Astrocyte (in vitro differentiated cells and primary cell): ENCODE measurements around the gene MREG. TPM values are rescaled to one million over a fixed set of nuclear protein-coding genes. Genes with fewer than 3 reads are reported as not detected.
"Not testable (repeated sequence)": the region's sequence is repeated elsewhere in the genome, so short reads cannot be mapped to it uniquely, and the experiment has no call there.

Experiments used
- DNase-seq: peaks from one replicate; pipeline ENCODE4 v3.0.0-alpha.2; 2010; ENCODE audit warnings: low read depth
- FAIRE-seq: peaks from 2 replicates; lab custom pipeline; 2011; peaks lifted over from hg19 to GRCh38; lab: Jason Lieb, UNC
- H2AFZ ChIP-seq: 2 replicates; pipeline ENCODE4 v1.6.0; 2012; ENCODE audit warnings: low read depth, low read length, inconsistent platforms
- H3K27ac ChIP-seq: 2 replicates; pipeline ENCODE4 v1.5.1; 2011; ENCODE audit warnings: low read depth, low read length, inconsistent platforms
- H3K27me3 ChIP-seq: 2 replicates; pipeline ENCODE4 v1.6.0; 2011; ENCODE audit warnings: low read length, inconsistent platforms; ENCODE audit not compliant: insufficient read depth
- H3K36me3 ChIP-seq: 2 replicates; pipeline ENCODE4 v1.5.1; 2011; ENCODE audit warnings: low read length, inconsistent platforms; ENCODE audit not compliant: insufficient read depth
- H3K4me1 ChIP-seq: 2 replicates; pipeline ENCODE4 v1.5.1; 2011; ENCODE audit warnings: low read length, inconsistent platforms; ENCODE audit not compliant: insufficient read depth
- H3K4me2 ChIP-seq: 2 replicates; pipeline ENCODE4 v1.6.0; 2012; ENCODE audit warnings: low read length, inconsistent platforms
- H3K4me3 ChIP-seq: 2 replicates; pipeline ENCODE4 v1.5.1; 2011; ENCODE audit warnings: low read depth, mild to moderate bottlenecking, low read length, inconsistent platforms; ENCODE audit not compliant: insufficient read depth
- H3K79me2 ChIP-seq: 2 replicates; pipeline ENCODE4 v1.6.0; 2012; ENCODE audit warnings: mild to moderate bottlenecking, low read length, inconsistent platforms; ENCODE audit not compliant: insufficient read depth
- H3K9ac ChIP-seq: 2 replicates; pipeline ENCODE4 v1.6.0; 2012; ENCODE audit warnings: mild to moderate bottlenecking, low read length, inconsistent platforms
- H3K9me3 ChIP-seq: 2 replicates; pipeline ENCODE4 v1.5.1; 2012; ENCODE audit warnings: low read depth, mild to moderate bottlenecking, low read length, inconsistent platforms; ENCODE audit not compliant: insufficient read depth
- H4K20me1 ChIP-seq: 2 replicates; pipeline ENCODE4 v1.6.0; 2012; ENCODE audit warnings: low read length, inconsistent platforms; ENCODE audit not compliant: insufficient read depth
- H3K27ac Mint-ChIP-seq: one replicate; pipeline ENCODE4 v1.8.0; 2021; ENCODE audit warnings: mild to moderate bottlenecking, mixed read lengths; ENCODE audit not compliant: unreplicated experiment
- H3K27me3 Mint-ChIP-seq: one replicate; pipeline ENCODE4 v1.8.0; 2021; ENCODE audit warnings: low read depth, mixed read lengths; ENCODE audit not compliant: unreplicated experiment
- H3K36me3 Mint-ChIP-seq: one replicate; pipeline ENCODE4 v1.8.0; 2021; ENCODE audit warnings: low read depth, mixed read lengths; ENCODE audit not compliant: unreplicated experiment
- H3K4me1 Mint-ChIP-seq: one replicate; pipeline ENCODE4 v1.8.0; 2021; ENCODE audit warnings: low read depth, mixed read lengths; ENCODE audit not compliant: unreplicated experiment
- H3K4me3 Mint-ChIP-seq: one replicate; pipeline ENCODE4 v1.8.0; 2021; ENCODE audit warnings: mild to moderate bottlenecking, moderate library complexity, mixed read lengths; ENCODE audit not compliant: unreplicated experiment
- H3K9me3 Mint-ChIP-seq: one replicate; pipeline ENCODE4 v1.8.0; 2021; ENCODE audit warnings: mild to moderate bottlenecking, mixed read lengths; ENCODE audit not compliant: unreplicated experiment
- CTCF ChIP-seq: IDR thresholded peaks from 2 replicates; pipeline ENCODE4 v1.5.1; 2011; ENCODE audit warnings: low read depth, mild to moderate bottlenecking, inconsistent platforms, low read length, moderate library complexity; ENCODE audit not compliant: insufficient read depth
- EZH2 ChIP-seq: IDR thresholded peaks from 2 replicates; pipeline ENCODE4 v1.6.1; 2012; ENCODE audit warnings: mild to moderate bottlenecking, low read length, inconsistent platforms; ENCODE audit not compliant: insufficient read depth
- total RNA-seq: library from RNA; stranded (reverse); gene quantifications from 2 replicates; pipeline ENCODE4 v1.2.1, GENCODE V29; 2021

Gene MREG
- total RNA-seq, 1 donor from 2014 or later, result 7.8 TPM

- Histone ChIP-seq H3K27ac (no peak overlapping the region), H3K9me3 (no peaks in the 10 kb centered on the region), H3K9ac (no peak overlapping the region), H4K20me1 (no peaks in the 10 kb centered on the region), H3K4me3 (no peak overlapping the region), H3K79me2 (no peaks in the 10 kb centered on the region), H3K27me3 (no peaks in the 10 kb centered on the region), H2AFZ (no peak overlapping the region), H3K4me2 (no peak overlapping the region), H3K4me1 (no peaks in the 10 kb centered on the region), H3K36me3 (no peaks in the 10 kb centered on the region)
- Mint-ChIP-seq H3K36me3 (peaks cover 19% of the 10 kb centered on the region), H3K9me3 (peaks cover 8% of the 10 kb centered on the region), H3K27ac (no peak overlapping the region), H3K27me3 (no peaks in the 10 kb centered on the region), H3K4me3 (no peak overlapping the region), H3K4me1 (no peaks in the 10 kb centered on the region)
- FAIRE-seq, result no peak
- TF ChIP-seq EZH2 (no peak), CTCF (no peak)
- peak; percentile 38 for DNase-seq
Observed at GRCh38 chr2:215994911-215995310, 18.4 kb downstream of the MREG start.

GRCh38 chr2:215988556-215989207 is 24.7 kb downstream of the MREG start:
- H3K79me2 ChIP-seq, H3K9ac ChIP-seq, DNase-seq, H3K4me1 ChIP-seq, H3K36me3 ChIP-seq, H3K27me3 Mint-ChIP-seq, FAIRE-seq, H4K20me1 ChIP-seq, H3K4me1 Mint-ChIP-seq, H3K4me3 ChIP-seq, H2AFZ ChIP-seq, H3K27ac ChIP-seq, H3K4me3 Mint-ChIP-seq, H3K4me2 ChIP-seq, H3K9me3 ChIP-seq, H3K27ac Mint-ChIP-seq, H3K27me3 ChIP-seq: not testable (repeated sequence)
- Mint-ChIP-seq H3K9me3 (peaks cover 21% of the 10 kb centered on the region), H3K36me3 (peaks cover 28% of the 10 kb centered on the region)

GRCh38 chr2:215985257-215985656 is 28.1 kb downstream of the MREG start:
- TF ChIP-seq EZH2, result no peak
- no peak for TF ChIP-seq CTCF
- no peaks in the 10 kb centered on the region for H3K27me3 ChIP-seq
- H3K27me3 Mint-ChIP-seq, result no peaks in the 10 kb centered on the region
- no peaks in the 10 kb centered on the region for H3K79me2 ChIP-seq
- H3K4me3 ChIP-seq, result no peak overlapping the region
- H3K4me1 ChIP-seq, result peaks cover 2% of the 10 kb centered on the region
- H3K9me3 Mint-ChIP-seq, result peaks cover 17% of the 10 kb centered on the region
- H3K4me2 ChIP-seq, result no peak overlapping the region
- H3K27ac Mint-ChIP-seq, result no peak overlapping the region
- peaks cover 13% of the 10 kb centered on the region for H3K36me3 Mint-ChIP-seq
- H3K4me3 Mint-ChIP-seq, result no peak overlapping the region
- H4K20me1 ChIP-seq, result no peaks in the 10 kb centered on the region
- no peaks in the 10 kb centered on the region for H3K9me3 ChIP-seq
- DNase-seq (no peak), FAIRE-seq (no peak)
- no peak overlapping the region for H3K9ac ChIP-seq
- no peak overlapping the region for H3K27ac ChIP-seq
- no peaks in the 10 kb centered on the region for H3K36me3 ChIP-seq
- no peaks in the 10 kb centered on the region for H3K4me1 Mint-ChIP-seq
- no peak overlapping the region for H2AFZ ChIP-seq
